ENCODE results near the gene PP2D1. TPM values are rescaled to one million over a fixed set of nuclear protein-coding genes. Genes with fewer than 3 reads are reported as not detected.
A peak's percentile ranks its signal among the peaks of the same experiment; 100 is the strongest.
"Not testable (repeated sequence)": the region's sequence is repeated elsewhere in the genome, so short reads cannot be mapped to it uniquely, and the experiment has no call there.

The PP2D1 gene
- total and polyA plus RNA-seq, 2 donors (not counting 1 experiment from before 2014, with no cell fraction given) = not detected

GRCh38 chr3:20001932-20002331, 10.1 kb downstream of the PP2D1 start:
- Histone ChIP-seq H3K9ac (ENCODE audit: insufficient read depth, low read length) (no peak overlapping the region), H2AFZ (ENCODE audit: low read length) (no peak overlapping the region), H3K36me3 (ENCODE audit: control insufficient read depth, insufficient read depth, low read length) (no peaks in the 10 kb centered on the region), H3K9me3 (ENCODE audit: control insufficient read depth, insufficient read depth, low read depth, low read length) (no peaks in the 10 kb centered on the region), H3K79me2 (ENCODE audit: control insufficient read depth, insufficient read depth, low read length) (no peaks in the 10 kb centered on the region), H3K4me2 (ENCODE audit: extremely low read depth, insufficient read depth, low read length) (no peak overlapping the region), H4K20me1 (ENCODE audit: control insufficient read depth, extremely low read depth, insufficient read depth, low read length) (no peaks in the 10 kb centered on the region), H3K4me1 (ENCODE audit: control insufficient read depth, extremely low read depth, insufficient read depth, low read length) (no peaks in the 10 kb centered on the region), H3K27me3 (ENCODE audit: control insufficient read depth, insufficient read depth, low read length) (no peaks in the 10 kb centered on the region), H3K27ac (ENCODE audit: insufficient read depth, low read length) (no peak overlapping the region), H3K4me3 (replicated peaks in 1 of 4; ENCODE audit: control extremely low read depth in 1 of 4, insufficient read depth in 1 of 4, low read depth in 3 of 4, low read length in 4 of 4) (no peak overlapping the region)
- TF ChIP-seq EZH2 (IDR thresholded peaks at IDR 0.05; ENCODE audit: low read length, missing control alignments) = no peak
- TF ChIP-seq, protein P1, sequence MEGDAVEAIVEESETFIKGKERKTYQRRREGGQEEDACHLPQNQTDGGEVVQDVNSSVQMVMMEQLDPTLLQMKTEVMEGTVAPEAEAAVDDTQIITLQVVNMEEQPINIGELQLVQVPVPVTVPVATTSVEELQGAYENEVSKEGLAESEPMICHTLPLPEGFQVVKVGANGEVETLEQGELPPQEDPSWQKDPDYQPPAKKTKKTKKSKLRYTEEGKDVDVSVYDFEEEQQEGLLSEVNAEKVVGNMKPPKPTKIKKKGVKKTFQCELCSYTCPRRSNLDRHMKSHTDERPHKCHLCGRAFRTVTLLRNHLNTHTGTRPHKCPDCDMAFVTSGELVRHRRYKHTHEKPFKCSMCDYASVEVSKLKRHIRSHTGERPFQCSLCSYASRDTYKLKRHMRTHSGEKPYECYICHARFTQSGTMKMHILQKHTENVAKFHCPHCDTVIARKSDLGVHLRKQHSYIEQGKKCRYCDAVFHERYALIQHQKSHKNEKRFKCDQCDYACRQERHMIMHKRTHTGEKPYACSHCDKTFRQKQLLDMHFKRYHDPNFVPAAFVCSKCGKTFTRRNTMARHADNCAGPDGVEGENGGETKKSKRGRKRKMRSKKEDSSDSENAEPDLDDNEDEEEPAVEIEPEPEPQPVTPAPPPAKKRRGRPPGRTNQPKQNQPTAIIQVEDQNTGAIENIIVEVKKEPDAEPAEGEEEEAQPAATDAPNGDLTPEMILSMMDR (conservative IDR thresholded peaks at IDR 0.05 in 1 of 2, IDR thresholded peaks at IDR 0.05 in 1 of 2; ENCODE audit: low read depth in 1 of 2, low read length in 2 of 2) = no peak
- DNase-seq (ENCODE audit: low read depth in 2 of 2) = no peak

DNA sequence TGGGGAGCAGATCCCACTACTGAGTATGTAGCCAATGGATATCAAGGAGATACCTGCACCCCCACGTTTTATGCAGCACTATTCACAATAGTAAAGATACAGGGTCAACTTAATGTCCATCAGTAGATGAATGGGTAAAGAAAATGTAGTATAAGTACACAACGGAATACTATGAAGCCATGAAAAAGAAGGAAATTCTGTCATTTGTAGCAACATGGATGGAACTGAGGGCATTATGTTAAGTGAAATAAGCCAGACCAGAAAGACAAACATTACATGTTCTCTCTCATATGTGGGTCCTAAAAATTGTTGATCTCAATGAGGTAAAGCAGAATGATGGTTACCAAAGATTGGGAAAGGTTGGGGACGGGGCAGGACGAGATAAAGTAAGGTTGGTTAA, 14.6 kb downstream of the PP2D1 start:
- no peaks in the 10 kb centered on the region for H3K4me1 ChIP-seq (ENCODE audit: control insufficient read depth, extremely low read depth, insufficient read depth, low read length)
- H3K9ac ChIP-seq (ENCODE audit: insufficient read depth, low read length) = no peak overlapping the region
- no peak overlapping the region for H2AFZ ChIP-seq (ENCODE audit: low read length)
- TF ChIP-seq, protein P1 (conservative IDR thresholded peaks at IDR 0.05 in 1 of 2, IDR thresholded peaks at IDR 0.05 in 1 of 2; ENCODE audit: low read depth in 1 of 2, low read length in 2 of 2) = no peak
- no peak for TF ChIP-seq EZH2 (IDR thresholded peaks at IDR 0.05; ENCODE audit: low read length, missing control alignments)
- H3K27me3 ChIP-seq (ENCODE audit: control insufficient read depth, insufficient read depth, low read length) = no peaks in the 10 kb centered on the region
- DNase-seq (ENCODE audit: low read depth in 2 of 2) = no peak
- H3K79me2 ChIP-seq (ENCODE audit: control insufficient read depth, insufficient read depth, low read length) = no peaks in the 10 kb centered on the region
- H3K27ac ChIP-seq (ENCODE audit: insufficient read depth, low read length) = no peak overlapping the region
- H4K20me1 ChIP-seq (ENCODE audit: control insufficient read depth, extremely low read depth, insufficient read depth, low read length) = no peaks in the 10 kb centered on the region
- H3K36me3 ChIP-seq (ENCODE audit: control insufficient read depth, insufficient read depth, low read length) = no peaks in the 10 kb centered on the region
- no peak overlapping the region for H3K4me3 ChIP-seq (replicated peaks in 1 of 4; ENCODE audit: control extremely low read depth in 1 of 4, insufficient read depth in 1 of 4, low read depth in 3 of 4, low read length in 4 of 4)
- no peak overlapping the region for H3K4me2 ChIP-seq (ENCODE audit: extremely low read depth, insufficient read depth, low read length)
- no peaks in the 10 kb centered on the region for H3K9me3 ChIP-seq (ENCODE audit: control insufficient read depth, insufficient read depth, low read depth, low read length)

- Histone ChIP-seq H3K27me3 (ENCODE audit: control insufficient read depth, insufficient read depth, low read length) (no peaks in the 10 kb centered on the region), H3K36me3 (ENCODE audit: control insufficient read depth, insufficient read depth, low read length) (no peaks in the 10 kb centered on the region), H3K4me1 (ENCODE audit: control insufficient read depth, extremely low read depth, insufficient read depth, low read length) (no peaks in the 10 kb centered on the region), H3K79me2 (ENCODE audit: control insufficient read depth, insufficient read depth, low read length) (no peaks in the 10 kb centered on the region), H4K20me1 (ENCODE audit: control insufficient read depth, extremely low read depth, insufficient read depth, low read length) (no peaks in the 10 kb centered on the region), H3K9me3 (ENCODE audit: control insufficient read depth, insufficient read depth, low read depth, low read length) (no peaks in the 10 kb centered on the region), H3K9ac (ENCODE audit: insufficient read depth, low read length) (no peak overlapping the region), H2AFZ (ENCODE audit: low read length) (no peak overlapping the region), H3K4me3 (replicated peaks in 1 of 4; ENCODE audit: control extremely low read depth in 1 of 4, insufficient read depth in 1 of 4, low read depth in 3 of 4, low read length in 4 of 4) (no peak overlapping the region), H3K4me2 (ENCODE audit: extremely low read depth, insufficient read depth, low read length) (no peak overlapping the region), H3K27ac (ENCODE audit: insufficient read depth, low read length) (no peak overlapping the region)
- DNase-seq (ENCODE audit: low read depth in 2 of 2) = peak in 1 of 2 donors; percentile 49
- TF ChIP-seq, protein P1 (conservative IDR thresholded peaks at IDR 0.05 in 1 of 2, IDR thresholded peaks at IDR 0.05 in 1 of 2; ENCODE audit: low read depth in 1 of 2, low read length in 2 of 2) = no peak
Observed at GRCh38 chr3:19994796-19995195, 17.3 kb downstream of the PP2D1 start.

- H2AFZ ChIP-seq (ENCODE audit: low read length); H3K27ac ChIP-seq (ENCODE audit: insufficient read depth, low read length); DNase-seq (ENCODE audit: low read depth in 2 of 2); H3K4me3 ChIP-seq (replicated peaks in 1 of 4; ENCODE audit: control extremely low read depth in 1 of 4, insufficient read depth in 1 of 4, low read depth in 3 of 4, low read length in 4 of 4); H3K27me3 ChIP-seq (ENCODE audit: control insufficient read depth, insufficient read depth, low read length); H3K36me3 ChIP-seq (ENCODE audit: control insufficient read depth, insufficient read depth, low read length); H3K9me3 ChIP-seq (ENCODE audit: control insufficient read depth, insufficient read depth, low read depth, low read length); H3K79me2 ChIP-seq (ENCODE audit: control insufficient read depth, insufficient read depth, low read length); H3K4me2 ChIP-seq (ENCODE audit: extremely low read depth, insufficient read depth, low read length); H3K9ac ChIP-seq (ENCODE audit: insufficient read depth, low read length); H3K4me1 ChIP-seq (ENCODE audit: control insufficient read depth, extremely low read depth, insufficient read depth, low read length); H4K20me1 ChIP-seq (ENCODE audit: control insufficient read depth, extremely low read depth, insufficient read depth, low read length): not testable (repeated sequence)
Observed at GRCh38 chr3:19988904-19989303, 23.2 kb downstream of the PP2D1 start.
